Measurements from ENCODE around the gene ENTPD7.

- TF ChIP-seq POLR2A (IDR thresholded peaks at IDR 0.05; ENCODE audit: low read length) (no peak), GATA1 (IDR thresholded peaks at IDR 0.05; ENCODE audit: low read depth, low read length) (no peak)
Measured at GRCh38 chr10:99748823-99749451, 89.6 kb downstream of the ENTPD7 start.

Measured in erythroblast (primary cell).